HL-60 (cell line): Measurements from ENCODE around the gene IRF2.
A peak's percentile ranks its signal among the peaks of the same experiment; 100 is the strongest.

Source experiments
- DNase-seq, 2 experiments: peaks; one replicate each; pipeline ENCODE4 v3.0.0-alpha.2; 2010 to 2020; ENCODE audit warnings: low read depth in 1 of 2, low spot score in 1 of 2
- H3K27ac ChIP-seq: fragments of 250-450 bp; sonication (Bioruptor Pico); replicated peaks from 2 replicates; pipeline ENCODE4 v1.5.1; 2020; ENCODE audit warnings: mild to moderate bottlenecking, moderate library complexity
- H3K27me3 ChIP-seq: fragments of 250-450 bp; sonication (Bioruptor Pico); 2 replicates; pipeline ENCODE4 v1.5.1; 2021; ENCODE audit warnings: mild to moderate bottlenecking, moderate library complexity; ENCODE audit not compliant: insufficient read depth, poor library complexity, severe bottlenecking
- H3K4me3 ChIP-seq: replicated peaks from 2 replicates; pipeline ENCODE4 v1.5.1; 2011; ENCODE audit warnings: mild to moderate bottlenecking, control low read depth, low read length; ENCODE audit not compliant: insufficient read depth
- CTCF ChIP-seq: IDR thresholded peaks from one replicate; pipeline ENCODE4 v1.5.1; 2011; ENCODE audit warnings: low read length, control low read depth, inconsistent platforms; ENCODE audit not compliant: insufficient read depth
- GABPA ChIP-seq: IDR thresholded peaks from 2 replicates; pipeline ENCODE4 v1.6.1; 2012; ENCODE audit warnings: low read depth
- POLR2AphosphoS5 ChIP-seq: IDR thresholded peaks from 2 replicates; pipeline ENCODE4 v1.6.1; 2012; ENCODE audit warnings: low read depth
- REST ChIP-seq: IDR thresholded peaks from 2 replicates; pipeline ENCODE4 v1.6.1; 2012; ENCODE audit warnings: low read depth; ENCODE audit not compliant: insufficient replicate concordance
- SPI1 ChIP-seq: IDR thresholded peaks from 2 replicates; pipeline ENCODE4 v1.6.1; 2012; ENCODE audit warnings: low read depth, mild to moderate bottlenecking, borderline replicate concordance

The IRF2 gene

GRCh38 chr4:184485279-184485678 lies 10.9 kb upstream of the IRF2 start:
- DNase-seq: no peak
- no peak for TF ChIP-seq POLR2AphosphoS5
- no peak for TF ChIP-seq REST
- no peak for TF ChIP-seq SPI1
- no peak overlapping the region for H3K27ac ChIP-seq
- no peak overlapping the region for H3K4me3 ChIP-seq
- no peaks in the 10 kb centered on the region for H3K27me3 ChIP-seq

GRCh38 chr4:184481544-184481943 lies 7.2 kb upstream of the IRF2 start:
- TF ChIP-seq POLR2AphosphoS5: no peak
- no peak for TF ChIP-seq GABPA

GRCh38 chr4:184479516-184479950 lies 5.2 kb upstream of the IRF2 start:
- Histone ChIP-seq H3K27me3 (no peaks in the 10 kb centered on the region), H3K27ac (peak overlapping the region; percentile 54), H3K4me3 (no peak overlapping the region)
- TF ChIP-seq GABPA (no peak), REST (no peak), POLR2AphosphoS5 (no peak), CTCF (no peak), SPI1 (peak; percentile 53; the same call in 1 of the 2 replicates)
- DNase-seq: peak; percentile 40 to 58

More at GRCh38 chr4:184481544-184481943, 7.2 kb upstream of the IRF2 start:
- no peaks in the 10 kb centered on the region for H3K27me3 ChIP-seq
- H3K4me3 ChIP-seq: no peak overlapping the region
- no peak for DNase-seq
- H3K27ac ChIP-seq: no peak overlapping the region

- H3K4me3 ChIP-seq: no peak overlapping the region
- no peaks in the 10 kb centered on the region for H3K27me3 ChIP-seq
- DNase-seq: no peak
- TF ChIP-seq REST: no peak
- no peak for TF ChIP-seq POLR2AphosphoS5
- no peak for TF ChIP-seq CTCF
- TF ChIP-seq GABPA: no peak
- TF ChIP-seq SPI1: no peak
- no peak overlapping the region for H3K27ac ChIP-seq
Observed at GRCh38 chr4:184477201-184477999, 3.0 kb upstream of the IRF2 start.
